Brain pericyte (primary cell): ENCODE results near the gene ZNF555.
"Not testable (repeated sequence)": the region's sequence is repeated elsewhere in the genome, so short reads cannot be mapped to it uniquely, and the experiment has no call there.

Experiments
- DNase-seq: peaks from one replicate; pipeline ENCODE4 v3.0.0-alpha.2; 2012; ENCODE audit warnings: low read depth, low spot score

Gene ZNF555

DNA sequence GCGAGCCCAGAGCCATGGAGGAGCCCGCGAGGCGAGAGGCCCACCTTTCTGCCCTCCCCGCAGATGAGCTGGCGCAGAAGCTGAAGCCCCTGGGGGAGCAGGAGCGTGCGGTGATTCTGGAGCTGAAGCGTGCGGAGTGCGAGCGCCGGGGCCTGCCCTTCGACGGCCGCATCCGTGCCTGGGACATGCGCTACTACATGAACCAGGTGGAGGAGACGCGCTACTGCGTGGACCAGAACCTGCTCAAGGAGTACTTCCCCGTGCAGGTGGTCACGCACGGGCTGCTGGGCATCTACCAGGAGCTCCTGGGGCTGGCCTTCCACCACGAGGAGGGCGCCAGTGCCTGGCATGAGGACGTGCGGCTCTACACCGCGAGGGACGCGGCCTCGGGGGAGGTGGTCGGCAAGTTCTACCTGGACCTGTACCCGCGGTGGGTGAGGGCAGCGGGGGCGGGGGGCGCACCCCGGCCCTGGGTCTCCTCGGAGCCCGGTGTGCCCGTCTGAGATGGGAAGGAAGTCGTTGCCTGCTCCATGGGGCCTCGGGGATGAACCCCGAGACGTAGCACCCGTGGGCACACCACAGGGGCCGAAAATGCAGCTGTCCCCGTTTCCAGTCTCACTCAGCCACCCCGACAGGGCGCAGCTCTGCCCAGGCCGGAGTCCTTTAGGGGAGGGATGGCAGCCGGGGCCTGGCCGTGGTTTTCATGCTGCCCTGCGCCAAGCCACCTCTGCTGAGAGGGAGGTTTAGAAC lies 33.7 kb upstream of the ZNF555 start:
- no peak for DNase-seq

DNA sequence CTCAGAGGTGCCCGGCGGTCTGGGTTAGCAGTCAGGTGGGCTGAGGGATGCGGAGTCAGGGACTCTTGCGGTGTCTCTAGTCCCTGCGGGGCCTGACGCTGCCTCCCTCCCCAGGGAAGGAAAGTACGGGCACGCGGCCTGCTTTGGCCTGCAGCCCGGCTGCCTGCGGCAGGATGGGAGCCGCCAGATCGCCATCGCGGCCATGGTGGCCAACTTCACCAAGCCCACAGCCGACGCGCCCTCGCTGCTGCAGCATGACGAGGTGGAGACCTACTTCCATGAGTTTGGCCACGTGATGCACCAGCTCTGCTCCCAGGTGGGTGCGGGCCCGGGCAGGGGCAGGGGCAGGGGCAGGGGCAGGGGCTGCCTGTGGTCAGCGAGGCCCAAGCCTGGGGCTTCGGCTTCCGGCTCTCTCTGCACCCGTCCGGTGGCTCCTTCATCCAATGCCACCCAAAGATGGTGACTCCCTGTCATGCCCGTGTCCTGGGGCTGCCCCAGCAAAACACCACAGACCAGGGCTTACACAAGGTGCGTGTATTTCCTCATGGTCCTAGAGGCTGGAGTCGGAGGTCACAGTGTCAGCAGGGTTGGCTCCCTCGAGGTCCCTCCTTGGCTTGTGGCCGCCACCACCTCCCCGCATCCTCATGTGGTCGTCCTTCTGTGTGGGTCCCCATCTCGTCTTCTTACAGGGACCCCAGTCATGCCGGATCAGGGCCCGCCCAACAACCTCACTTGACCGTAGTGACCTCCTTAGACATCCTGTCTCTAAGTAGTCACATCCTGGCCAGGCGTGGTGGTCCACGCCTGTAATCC lies 32.9 kb upstream of the ZNF555 start:
- DNase-seq, result no peak

DNA sequence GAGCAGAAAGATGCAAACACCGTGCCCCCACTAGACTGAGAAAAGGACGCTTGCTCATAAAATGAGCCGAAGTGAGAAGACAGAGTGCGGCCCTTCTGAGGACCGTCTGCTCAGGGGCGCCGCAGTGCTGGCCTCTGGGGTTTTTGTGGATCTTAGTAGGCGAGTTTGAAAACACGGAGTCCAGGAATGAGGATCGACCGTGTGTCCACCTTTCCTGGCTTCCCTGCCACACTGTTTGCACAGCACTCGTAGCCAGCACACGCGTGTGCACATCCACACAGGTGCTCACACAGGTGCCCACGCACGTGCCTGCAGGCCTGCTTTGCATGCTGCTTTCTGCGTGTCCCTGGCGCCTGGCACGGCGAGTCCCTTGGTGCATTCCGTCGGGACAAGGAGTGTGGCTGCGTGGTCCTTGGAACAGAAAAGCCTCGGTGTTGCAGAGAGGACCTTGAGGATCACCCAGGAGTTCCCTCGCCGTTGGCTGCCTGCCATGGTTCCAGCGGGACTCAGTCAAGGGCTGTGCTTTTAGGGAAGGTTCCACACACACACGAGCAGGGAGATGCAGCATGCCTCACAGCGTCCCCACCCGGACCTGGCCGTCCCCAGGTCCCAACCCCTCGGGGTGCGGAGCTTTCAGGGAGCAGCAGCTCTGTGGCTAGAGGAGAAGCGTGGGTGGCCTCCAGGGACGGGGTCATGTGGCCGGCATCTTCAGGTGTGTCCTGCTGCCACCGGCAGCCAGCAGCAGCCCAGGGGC lies 31.7 kb upstream of the ZNF555 start:
- no peak for DNase-seq

DNA sequence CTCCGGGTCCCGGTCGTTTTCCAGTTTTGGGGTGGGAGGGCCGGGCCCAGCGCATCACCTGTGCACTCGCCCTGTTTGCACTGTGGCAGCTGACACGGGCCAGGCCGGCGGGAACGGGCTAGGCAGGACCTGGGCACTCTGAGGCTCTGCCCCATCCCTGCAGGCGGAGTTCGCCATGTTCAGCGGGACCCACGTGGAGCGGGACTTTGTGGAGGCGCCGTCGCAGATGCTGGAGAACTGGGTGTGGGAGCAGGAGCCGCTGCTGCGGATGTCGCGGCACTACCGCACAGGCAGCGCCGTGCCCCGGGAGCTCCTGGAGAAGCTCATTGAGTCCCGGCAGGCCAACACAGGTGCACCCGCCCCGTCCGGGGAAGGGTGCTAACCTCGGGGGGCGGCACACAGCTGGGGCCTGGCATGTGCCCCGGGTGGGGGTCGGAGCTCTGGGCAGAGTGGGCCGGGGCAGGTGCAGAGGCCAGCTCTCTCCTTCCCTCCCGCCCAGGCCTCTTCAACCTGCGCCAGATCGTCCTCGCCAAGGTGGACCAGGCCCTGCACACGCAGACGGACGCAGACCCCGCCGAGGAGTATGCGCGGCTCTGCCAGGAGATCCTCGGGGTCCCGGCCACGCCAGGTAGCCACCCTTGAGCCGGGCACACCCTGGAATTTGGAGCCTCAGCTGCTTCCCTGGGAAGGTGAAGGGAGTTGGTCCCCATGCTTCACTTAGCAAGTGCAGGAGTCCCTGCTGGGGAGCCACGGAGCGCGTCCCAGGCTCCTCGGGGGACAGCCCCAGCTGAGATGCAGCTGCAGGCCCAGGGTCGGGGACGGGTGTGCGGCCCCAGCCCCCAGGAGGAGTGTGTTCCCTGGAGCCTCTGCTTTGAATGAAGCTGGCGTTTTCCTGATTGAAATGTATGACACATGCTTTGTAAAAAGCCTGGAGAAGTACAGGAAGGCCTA lies 30.9 kb upstream of the ZNF555 start:
- no peak for DNase-seq

DNA sequence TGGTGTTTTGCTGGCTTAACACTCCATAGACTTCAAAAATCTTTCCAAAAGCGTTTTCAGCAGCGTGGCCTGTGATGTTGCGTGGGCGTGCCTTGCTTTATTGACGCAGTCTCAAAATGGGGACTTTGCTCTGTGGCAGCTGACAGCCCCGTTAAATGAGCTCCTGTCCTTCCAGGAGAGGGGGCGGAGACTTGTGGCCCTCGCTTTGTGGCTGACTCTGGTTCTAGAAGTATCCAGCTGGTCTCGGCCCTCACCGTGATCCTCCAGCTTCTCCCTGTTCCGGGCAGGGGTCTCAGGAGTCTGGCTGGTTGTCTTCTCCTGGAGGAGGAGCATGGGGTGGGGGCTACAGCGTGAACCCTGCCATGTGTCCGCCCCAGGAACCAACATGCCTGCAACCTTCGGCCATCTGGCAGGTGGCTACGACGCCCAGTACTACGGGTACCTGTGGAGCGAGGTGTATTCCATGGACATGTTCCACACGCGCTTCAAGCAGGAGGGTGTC lies 30.0 kb upstream of the ZNF555 start:
- DNase-seq, result no peak

DNA sequence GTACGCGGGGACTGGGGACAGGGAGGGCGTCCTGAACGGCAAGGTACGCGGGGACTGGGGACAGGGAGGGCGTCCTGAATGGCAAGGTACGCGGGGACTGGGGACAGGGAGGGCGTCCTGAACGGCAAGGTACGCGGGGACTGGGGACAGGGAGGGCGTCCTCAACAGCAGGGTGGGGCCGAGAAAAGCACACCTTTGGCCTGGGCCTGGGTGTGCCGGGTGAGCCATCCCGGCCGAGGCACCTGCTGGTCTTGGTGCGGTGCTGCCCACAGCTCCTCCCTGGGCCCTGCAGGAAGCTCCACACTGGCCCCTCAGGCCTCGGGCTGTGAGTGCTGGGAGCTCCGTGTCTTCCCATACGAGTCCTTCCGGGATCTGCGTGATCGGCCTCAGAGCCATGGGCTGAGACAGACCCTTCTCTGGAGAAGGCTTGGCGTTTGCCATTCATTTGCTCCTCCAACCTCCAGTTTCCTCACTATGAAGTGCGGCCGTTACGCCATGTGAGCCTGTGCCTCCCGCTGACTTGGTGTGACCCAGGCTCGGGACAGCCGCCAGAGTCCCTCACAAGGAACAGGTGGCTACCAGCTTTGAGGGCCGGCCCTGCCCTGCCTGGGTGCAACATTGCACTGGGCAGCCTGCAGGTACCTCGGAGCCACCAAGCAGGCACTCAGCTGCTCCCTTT lies 29.4 kb upstream of the ZNF555 start:
- DNase-seq, result no peak

DNA sequence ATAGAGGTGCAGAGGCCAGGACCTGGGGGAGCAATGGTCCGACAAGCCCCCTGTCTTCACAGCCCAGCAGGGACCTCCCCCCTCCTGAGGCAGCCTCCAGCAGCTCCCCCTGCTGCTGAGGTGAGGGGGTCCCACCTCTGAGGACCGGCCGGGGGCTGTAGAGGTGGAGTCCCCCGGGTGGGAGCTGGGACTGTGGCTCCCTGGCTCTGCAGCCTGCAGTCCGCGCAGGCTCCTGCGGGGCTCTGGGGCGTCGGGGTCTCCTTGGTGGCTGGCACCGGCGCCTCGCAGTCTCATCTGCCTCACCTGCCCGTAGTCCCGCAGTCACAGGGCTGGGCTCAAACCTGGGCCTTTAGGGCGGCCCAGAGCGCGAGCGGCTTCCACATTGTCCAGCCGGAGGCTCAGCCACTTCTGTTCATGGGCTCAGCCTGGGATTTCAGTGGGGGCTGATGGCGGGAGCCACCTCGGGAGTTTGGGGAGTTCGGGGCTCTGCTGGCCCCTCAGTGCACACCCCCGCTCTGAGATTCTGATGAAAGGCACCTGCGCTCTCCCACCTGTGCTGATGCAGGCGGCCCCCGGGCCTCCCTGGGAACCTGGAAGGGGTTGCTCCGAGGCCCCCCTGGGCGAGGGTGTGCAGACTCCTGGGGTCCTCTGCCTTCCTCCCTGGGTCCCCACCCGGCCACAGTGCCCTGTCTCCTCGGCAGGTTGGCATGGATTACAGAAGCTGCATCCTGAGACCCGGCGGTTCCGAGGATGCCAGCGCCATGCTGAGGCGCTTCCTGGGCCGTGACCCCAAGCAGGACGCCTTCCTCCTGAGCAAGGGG lies 28.7 kb upstream of the ZNF555 start:
- DNase-seq, result no peak

DNA sequence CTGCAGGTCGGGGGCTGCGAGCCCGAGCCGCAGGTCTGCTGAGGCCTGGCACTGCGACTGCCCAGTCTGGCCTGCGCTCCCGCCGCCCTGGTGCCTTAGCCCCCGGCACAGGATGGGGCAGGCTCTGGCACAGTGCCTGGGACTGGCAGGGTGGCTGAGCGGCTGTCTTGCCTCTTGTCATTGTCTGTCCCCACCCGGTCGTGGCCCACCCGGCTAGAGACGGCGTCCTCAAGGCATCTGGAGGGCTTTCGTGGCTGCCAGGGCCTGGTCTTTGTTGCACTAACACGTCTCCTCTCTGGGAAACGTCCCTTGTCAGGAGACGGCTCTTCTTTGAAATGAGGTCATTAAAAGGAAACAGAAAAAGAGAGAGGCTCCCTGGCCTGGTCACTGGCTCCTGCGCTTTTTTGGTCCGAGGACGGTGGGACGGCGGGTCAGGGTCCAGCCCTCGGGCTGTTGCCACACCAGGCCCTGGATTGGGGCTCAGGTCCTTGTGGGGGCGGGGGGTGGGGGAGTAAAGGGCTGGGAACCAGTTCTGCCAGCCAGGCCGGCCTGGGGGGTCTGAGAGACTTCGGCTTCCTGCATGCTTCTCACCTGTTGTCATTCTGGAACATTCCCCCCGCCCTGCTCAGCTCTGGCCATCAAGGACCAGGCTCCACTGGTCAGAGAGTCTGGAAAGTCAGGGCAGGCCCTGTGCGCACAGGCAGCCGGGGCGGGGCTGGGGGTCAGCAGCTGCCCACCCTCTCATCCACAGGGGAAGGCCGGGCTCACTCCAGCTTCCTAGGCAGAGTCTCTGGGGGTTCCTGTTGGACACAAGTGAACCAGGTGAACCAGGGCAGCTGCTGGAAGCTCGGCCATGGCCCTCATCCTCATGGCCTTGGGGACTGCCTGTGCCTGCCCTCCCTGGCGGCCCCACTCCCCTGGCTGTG lies 27.8 kb upstream of the ZNF555 start:
- no peak for DNase-seq

DNA sequence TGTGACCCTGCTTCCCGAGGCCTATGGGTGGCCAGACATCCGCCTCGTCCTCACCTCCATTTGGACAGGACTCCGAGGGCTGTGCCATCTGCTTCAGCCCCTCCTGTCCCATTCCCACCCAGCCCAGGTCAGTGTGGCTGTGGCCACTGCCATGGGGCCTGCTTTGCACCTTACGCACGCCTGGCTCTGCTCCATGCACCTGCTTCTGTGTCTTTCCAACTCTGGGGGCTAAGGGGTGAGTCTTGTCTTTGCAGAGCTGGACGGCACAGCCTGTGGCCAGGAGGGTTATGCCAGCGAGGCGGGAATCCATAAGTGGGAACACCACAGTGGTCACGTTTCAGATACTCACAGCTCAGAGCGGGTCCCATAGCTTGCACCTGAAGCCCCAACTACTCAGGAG lies 26.8 kb upstream of the ZNF555 start:
- DNase-seq, result no peak

DNA sequence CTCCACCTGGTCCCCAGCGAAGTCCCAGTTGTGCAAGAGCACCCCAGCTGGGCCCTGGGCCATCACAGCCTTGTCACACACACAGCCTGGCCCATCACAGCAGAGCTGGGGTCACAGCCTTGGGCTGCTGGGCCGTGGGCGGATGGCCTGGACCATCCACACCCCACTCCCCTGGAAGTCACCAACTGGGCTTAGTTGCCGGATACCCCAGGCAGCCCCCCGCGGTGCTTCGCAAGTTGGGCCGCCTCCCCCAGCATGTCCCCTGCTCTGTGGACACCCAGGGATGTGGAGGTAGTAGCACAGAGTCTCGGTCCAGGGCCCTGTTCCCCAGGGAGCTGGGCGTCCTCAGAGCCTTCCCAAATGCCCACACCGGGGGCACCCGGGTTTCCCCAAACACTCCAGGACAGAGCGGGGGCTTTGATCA lies 26.1 kb upstream of the ZNF555 start:
- no peak for DNase-seq

DNA sequence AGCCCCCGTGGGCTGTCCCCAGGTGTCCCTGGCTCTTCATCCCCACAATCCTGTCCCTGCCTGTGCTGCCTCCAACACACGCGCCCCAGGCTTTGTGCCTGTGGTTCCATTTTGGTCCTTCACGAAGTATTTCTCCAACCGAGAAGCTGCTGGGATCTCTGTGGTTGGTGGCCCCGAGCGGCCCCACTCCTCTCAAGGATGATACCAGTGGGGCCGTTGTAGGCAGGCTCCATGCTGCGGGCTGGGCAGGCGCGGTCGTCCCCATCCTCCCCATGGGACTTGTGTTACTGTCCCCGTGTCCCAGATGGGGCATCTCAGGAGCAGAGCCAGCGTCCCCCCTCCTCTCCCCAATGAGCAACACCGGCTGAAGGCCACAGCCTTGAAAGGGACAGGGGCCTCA lies 25.4 kb upstream of the ZNF555 start:
- DNase-seq, result no peak

DNA sequence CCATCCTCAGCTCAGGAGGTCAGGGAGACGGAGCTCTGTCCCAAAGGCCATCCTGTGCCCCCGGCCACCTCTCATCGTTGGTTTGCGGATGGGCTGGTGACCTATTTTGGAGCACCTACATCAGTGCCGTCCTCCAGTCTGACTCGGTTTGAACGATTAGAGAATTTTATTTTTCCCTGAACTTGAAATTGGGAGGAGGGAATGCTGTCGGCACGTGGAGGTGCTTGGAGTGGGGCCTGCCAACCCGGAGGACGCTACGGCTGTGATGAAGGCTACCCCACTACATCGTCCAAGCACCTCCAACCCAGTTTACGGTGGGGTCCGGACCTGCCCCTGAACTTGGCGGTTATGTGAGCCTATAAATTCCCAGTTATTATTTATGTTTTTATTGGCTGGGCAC lies 24.6 kb upstream of the ZNF555 start:
- DNase-seq, result no peak

DNA sequence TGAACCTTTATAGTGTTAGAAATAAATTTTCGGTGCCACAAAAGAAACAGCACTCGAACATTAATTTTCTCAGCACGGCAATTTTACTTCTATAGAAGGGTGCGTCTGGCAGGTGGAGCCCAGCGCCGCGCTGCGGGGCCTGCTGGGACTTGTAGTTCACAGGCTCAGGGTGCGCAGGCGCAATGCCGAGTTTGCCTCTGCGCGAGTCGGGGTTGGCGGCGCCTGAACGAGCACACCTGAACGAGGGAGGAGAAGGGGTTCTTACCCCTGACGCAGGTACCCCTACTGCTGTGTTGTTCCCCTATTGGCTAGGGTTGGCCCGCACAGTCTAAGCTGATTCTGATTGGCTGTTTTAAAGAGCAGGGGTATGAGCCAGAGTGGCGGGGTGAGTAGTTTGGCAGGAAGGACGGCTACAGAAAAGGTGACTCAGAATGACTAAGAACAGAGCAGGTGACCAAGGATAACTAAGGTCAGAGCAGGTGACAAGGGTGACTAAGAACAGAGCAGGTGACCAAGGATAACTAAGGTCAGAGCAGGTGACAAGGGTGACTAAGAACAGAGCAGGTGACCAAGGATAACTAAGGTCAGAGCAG lies 23.9 kb upstream of the ZNF555 start:
- not testable (repeated sequence) for DNase-seq

DNA sequence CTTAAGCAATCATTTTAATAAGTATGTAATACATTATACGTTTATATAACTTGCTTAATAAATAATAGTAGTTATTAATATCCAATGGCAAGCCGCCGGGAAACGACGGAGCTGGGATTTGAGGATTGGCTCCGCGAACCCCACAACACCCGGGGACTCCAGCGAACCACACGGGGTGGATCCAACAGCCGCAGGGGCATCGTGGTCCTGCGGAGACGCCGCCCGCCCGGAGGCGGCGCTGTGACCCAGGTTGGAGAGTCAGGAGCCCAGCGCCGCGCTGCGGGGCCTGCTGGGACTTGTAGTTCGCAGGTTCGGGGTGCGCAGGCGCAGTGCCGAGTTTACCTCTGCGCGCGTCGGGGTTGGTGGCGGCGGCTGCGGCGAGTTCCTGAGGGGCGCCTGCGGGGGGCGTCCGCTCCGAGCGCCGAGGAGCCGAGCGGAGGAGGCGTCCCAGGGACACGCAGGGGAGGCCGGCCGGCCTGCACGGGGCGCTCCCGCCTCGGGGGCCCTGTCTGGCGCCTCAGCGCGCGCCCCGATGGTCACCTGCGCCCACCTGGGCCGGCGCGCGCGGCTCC lies 21.6 kb upstream of the ZNF555 start, which contains the start of gene ZNF554:
TSS of gene ZNF554 (plus strand) at position 329 of the 572 bp plus-strand sequence. CDS start at position 533, 204 bp downstream.
- peak; percentile 78 for DNase-seq

DNA sequence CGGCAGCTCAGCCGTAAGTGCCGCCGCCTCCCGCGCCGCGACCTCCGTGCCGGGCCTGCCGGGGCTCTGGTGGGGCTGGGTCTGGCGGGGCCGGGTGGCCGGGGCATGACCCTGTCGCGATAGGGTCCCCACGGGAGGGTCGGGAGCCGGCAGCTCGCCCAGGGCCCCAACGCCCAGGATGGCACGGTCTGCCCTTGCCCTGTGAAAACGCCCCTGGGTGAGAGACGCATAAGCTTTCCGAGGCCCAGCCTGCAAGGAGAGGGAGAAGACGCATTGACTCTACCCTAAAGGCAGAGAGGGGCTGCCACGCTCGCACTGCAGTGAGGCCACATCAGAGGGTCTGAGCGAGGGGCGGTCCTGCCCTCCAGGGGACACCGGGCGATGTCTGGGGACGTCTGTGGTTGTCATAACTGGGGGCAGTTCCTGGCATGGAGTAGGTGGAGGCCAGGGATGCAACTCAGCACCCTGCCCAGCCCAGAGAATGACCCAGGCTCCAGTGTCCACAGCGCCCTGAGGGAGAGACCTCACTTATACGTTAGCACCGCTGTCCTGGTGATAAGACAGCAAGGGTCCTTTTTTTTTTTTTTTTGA lies 21.1 kb upstream of the ZNF555 start:
- DNase-seq, result no peak

DNA sequence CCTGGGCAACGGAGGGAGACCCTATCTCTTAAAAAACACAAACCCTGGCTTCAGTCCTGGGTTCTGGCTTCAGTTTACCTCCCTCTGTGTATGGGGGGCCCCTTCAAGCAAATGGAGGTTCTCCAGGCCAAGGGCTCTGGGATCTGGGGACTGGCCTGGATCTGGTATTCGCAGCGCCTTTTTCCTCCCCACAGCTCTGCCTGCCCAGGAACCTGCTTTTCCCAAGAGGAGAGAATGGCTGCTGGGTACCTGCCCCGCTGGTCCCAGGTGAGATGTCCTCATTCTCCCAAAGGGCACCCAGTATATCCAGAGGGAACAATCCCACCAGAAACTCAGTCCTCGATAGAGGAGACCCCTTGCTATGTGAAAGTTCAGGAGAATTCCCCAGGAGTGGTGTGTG lies 18.4 kb upstream of the ZNF555 start:
- DNase-seq, result no peak

DNA sequence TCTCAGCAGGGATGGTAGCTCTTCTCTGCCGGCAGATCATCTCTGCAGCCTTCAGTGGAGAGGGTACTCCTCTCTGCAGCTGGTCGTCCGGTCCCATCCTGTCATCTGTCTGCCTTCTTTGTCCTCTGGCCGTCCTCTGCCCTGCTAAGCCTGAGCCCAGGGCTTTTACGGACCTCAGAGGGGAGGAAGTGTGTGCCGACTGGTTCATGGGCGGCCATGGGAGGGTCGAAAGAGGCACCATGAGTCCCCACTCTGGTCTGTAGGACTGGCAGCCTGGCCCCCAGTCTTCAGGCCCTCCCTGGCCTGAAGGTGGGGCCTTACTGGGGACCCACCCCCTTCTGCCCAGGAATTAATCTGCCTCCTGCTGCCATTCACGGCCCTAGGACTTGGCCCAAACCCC lies 17.6 kb upstream of the ZNF555 start:
- no peak for DNase-seq
